GM11168 (cell line): ENCODE measurements around the gene CCDC85C.

ENCODE experiments used
- in situ Hi-C: fragments of 300-500 bp; cut with MboI; formaldehyde crosslinking; loops from one replicate; pipeline ENCODE4 v1.12.0; 2022; ENCODE audit warnings: low sequenced_read_pairs; ENCODE audit not compliant: unreplicated experiment

CCDC85C gene

DNA sequence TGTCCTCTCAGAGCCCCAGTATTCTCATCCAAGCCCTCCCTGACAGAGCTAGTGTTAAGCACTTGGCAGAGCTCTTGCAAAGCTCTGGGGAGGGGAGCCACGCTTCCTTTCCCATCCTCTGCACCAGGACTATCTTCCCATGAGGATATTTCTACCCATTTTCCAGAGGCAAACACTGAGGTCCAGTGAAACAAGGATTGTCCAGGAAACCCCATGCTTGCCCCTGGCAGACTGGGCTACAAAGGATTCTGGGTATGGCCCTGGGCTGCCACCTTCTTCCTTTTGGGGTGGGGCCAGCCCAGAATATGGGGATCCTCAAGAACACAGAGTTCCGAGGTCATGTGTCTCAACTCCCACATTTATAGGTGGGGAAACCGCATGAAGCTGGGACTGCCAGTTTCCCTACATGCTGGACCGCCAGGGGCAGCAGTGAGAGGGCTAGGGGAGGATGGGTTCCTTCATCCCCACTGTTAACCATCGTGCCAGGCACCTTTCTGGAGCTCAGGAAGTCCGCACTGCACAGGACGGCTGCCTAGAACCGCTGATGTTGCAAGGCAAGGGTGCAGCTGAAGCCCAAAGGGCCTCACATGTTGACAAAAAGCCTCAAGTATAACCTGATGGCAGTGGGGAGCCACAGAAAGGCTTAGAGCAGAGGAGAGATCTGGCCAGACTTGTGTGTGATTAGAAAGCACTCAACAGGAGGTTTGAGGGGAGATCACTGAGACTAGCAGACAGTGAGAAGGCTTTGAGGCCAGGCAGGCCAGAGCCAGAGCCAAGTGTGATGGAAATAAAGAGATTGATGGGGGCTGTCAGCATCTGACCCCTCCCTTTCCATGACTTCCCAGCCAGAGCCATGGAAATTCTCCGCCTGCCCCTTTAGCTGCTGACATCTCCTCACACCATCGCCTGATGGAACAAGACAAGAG is 5.5 kb upstream of the CCDC85C start:
- in situ Hi-C loops, result no loop called here

DNA sequence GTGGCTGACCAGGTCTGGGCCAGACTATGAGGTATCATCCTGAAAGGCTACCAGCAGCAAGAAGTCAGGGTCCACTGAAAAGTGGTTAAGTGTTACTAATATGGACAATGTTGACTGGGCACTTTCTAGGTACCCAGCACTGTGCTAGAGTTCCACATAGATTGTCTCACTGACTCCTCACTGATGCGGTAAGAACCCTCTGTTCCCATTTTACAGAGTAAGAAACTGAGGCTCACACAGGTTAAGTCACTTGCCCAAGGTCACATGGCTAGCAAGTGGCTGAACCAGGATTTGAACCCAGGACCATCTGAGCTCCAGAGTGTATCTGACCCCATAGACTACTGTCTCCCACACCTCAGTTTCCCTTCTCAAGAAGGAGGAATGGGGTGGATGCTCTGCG is 4.6 kb upstream of the CCDC85C start:
- in situ Hi-C loops, result no loop called here

DNA sequence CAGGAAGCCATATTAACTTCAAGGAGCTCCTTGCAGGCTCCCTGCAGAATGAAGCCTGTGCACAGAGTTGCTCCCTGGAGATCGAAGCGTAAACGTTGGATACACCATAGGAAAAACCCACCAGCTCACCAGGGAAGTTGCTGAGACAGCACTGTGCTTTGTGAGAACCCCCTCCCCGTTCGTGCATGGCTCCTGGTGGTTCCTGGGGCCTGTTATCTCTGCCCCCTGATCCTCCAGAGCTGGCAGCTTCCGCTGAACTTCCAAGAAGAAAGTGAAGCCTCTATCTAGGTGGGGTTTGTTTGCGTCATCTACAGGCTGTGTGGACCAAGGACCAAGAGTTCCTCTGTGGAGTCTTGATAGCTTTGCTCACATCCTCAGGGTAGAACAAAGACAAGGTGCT is 2.4 kb upstream of the CCDC85C start:
- in situ Hi-C loops, result no loop called here

DNA sequence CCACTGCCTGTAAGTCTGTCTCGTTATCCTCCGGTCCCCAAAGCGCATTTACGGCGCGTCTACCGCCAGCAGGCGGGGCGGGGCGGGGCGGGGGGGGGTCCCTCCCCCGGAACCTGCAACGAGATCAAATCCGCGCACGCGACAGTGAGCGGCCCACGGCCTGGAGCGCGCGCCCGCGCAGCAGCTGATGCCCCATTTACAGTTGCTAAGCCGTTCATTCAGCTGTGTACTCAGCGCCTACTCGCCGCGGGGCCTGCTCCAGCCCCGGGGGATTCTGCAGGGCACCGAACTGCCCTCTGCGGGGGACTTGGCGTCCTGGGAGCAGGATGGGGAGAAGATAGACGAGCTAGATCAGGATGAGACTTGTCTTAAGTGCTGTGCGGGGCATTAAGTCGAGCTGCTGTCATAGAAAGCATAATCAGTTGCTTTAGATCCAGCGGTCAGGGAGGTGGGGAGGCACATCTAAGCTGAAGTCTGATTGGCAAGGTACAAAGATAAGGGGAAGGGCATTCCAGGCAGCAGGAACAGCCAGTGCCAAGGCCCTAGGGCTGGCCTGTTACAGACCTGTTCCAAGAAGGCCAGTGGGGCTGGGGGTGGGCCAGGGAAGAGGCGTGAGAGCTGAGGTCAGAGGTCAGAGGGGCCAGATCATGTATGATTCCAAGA is 1.4 kb upstream of the CCDC85C start:
- in situ Hi-C loops, result no loop called here

DNA sequence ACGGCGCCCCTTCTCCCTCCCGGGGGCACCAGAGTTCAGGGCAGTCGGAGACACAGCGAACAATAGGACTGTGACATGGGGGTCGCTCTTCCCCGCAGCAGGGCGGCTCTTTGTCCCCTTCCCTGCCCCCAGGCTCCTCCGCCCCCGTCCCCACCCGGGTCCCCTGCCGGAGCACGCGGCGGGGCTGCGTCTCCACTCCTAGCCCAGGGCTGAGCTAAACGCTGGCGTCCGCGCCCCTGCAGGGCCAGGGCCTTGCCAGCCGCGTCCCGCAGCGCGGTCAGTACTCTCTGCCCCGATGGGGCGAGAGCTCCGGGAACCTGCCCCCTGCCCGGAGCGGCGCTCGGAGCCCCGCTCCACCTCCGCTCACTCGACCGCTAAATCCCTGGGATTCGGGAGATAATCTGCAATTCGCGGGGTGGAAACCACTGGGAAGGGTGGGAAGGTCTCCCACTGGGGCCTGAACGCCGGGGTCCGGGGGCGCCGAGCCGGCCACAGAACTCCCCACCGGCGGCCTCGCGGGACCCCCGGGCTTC is 825 bp upstream of the CCDC85C start:
- in situ Hi-C loops, result no loop called here

DNA sequence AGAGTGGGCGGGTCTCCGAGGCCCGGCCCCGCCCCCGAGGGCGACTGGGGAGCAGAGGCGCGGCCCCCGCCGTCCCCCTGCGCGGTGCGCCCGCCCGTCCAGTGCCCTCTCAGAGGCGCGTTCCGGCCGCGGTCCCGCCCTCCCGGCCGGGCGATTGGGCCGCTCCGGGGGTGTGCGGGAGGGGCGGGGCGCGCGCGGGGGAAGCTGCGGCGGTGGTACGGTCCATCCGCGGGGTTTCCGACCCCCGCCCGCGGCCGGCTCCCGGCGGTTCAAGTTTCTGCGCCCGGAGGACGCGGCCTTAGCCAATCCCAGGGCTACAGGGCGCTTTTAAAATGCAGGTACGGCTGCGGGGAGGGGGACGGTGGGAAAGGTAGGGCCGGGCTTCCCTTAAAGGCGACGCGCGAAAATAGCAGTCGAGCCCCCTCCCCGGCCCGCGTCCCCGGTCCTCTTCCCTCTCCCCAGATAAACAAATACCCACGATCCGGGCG is 315 bp upstream of the CCDC85C start:
- in situ Hi-C loops, result no loop called here

DNA sequence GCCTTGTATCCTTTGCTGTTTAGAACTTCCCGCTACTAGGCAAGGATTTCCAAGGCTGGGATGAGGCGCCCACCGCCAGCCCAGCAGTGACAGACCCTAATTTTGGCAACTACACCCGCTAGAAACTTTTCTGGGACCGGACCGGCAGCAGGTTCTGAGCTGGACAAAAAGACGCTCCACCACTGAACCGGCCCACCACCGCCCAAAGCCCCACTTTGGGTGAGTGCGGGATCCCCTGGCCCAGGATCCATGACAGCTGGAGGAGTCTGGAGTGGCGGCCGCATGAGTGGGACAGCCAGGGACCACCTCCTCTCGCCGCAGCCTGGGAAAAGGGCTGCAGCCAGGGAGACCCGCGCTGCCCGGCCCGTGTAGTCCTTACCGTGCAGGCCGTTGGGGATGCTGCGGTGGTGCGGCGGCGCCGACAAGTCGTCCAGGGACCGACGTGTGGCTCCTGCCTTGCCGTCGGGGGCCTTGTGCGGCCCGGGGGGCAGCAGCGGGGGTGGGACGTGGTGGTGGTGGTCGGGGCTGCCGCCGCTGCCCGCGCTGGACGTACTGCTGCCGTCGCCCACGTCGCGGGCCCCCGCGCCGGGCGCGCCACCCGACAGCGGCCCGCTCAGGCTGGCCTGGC is 1.1 kb downstream of the CCDC85C start:
- in situ Hi-C loops, result no loop called here

DNA sequence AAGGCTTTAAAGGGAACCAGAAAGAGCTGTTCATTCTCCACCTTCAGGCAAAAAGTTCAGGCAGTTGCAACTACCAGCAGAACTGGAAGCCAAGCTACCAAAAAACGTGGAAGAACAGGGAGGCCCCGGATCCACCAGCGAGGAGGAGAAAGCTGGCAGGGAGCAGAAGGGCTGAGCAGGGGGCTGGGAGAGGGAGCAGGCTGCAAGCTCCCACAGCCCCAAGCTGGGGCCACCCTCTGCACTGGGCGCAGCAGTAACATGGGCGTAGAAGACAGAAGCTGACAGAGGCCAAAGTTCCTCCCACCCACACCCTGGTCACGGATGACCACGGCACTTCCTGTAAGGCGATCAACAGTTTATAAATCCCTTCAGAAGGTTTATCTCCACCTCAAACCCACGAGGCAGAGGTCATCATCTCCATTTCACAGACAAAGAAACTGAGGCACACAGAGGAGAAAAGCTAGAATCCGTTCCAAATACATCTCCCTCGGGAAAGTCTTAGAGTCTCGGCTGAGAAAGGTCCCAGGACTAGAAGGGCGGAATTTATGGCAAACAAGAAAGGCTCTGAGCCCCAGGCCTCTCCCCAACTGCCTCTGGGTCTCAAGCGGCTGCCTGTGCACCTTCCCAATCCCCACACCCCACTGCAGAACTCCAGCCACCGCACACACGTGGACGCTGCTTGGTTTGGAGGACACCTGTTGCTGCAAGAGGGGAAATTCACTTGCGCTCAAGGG is 1.8 kb downstream of the CCDC85C start:
- in situ Hi-C loops, result no loop called here

DNA sequence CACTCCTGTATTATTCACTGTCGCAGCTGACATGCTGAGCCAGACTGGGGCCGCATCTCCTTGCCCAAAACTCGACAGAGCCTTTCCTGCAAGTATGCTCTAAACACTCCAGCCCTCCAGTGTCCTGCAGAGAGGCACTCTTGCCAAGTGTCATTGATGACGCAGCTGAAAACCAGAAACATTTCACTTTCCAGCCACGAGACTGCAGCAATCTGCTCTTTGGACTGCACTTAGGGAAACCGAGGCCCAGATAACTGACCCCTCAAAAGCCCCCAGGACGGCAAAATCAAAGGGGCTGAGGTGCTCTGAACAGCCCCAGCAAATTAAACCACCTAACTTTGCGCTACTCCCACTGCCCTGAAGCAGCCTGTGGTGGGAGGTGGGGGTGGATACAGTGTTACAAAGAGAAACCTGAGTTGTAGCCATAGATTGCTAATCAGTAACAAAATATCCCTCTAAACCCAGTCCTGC is 2.6 kb downstream of the CCDC85C start:
- in situ Hi-C loops, result no loop called here

DNA sequence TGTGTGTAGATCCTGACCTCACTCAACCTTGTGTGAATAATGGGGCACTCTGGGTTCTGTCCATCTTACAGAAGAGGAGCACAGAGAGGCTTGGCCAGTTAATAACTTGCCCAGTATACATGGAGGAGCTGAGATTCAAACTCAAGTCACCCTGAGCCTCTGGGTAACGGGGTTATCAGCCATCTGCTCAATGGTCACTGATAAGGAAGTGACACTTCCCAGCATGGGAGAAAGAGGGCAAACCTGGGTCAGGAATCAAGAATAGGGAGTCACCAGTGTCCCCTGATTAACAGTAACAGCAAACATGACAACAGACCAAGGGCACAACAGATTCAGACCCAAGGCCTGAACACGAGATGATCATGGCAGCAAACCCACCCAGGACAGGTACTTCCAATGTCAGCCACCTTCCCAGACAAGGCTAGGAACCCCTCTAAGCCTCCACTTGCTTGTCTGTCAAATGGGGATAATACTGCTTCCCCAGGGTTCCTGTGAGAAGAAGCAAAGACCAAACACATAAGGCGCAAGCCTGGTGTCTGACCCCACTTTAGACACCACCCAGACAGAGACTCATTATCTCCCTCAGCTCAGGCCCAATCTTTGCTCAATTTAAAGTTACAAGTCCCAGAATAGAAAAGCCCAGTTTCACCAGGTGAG is 3.6 kb downstream of the CCDC85C start:
- in situ Hi-C loops, result no loop called here

DNA sequence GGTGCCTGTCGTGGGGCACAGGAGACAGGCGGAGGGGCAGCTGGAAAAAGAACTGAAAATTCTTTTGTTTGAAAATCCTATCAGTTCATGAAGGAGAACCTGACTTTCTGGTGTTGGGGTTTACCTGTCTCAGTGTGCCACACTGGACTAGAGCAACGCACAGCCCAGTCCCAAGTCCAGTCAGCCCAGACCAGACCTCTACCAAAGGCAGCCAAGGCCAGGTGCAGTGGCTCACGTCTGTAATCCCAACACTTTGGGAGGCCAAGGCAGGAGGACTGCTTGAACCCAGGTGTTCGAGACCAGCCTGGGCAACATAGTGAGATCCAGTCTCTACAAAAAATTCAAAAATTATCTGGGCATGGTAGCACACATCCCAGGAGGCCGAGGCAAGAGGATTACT is 4.6 kb downstream of the CCDC85C start:
- in situ Hi-C loops, result no loop called here

DNA sequence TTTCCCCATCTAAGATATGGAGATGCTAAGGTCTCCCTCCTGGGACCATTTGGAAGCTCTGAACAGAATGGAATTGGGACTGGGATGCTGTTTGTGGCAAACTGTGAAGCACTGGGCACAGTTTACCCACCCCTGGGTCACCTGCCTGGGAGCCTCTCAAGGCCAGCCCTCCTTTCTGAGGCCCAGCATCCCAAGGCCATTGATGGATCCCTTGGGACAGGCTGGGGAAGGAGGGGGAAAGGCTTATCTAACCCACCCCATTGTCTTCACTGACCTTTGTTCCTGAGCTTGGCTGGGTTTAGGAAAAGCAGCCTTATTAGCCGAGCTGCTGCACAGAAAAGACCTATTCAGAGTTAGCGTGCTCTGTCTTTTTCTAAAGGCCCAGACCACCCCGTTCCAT is 5.2 kb downstream of the CCDC85C start:
- in situ Hi-C loops, result no loop called here

DNA sequence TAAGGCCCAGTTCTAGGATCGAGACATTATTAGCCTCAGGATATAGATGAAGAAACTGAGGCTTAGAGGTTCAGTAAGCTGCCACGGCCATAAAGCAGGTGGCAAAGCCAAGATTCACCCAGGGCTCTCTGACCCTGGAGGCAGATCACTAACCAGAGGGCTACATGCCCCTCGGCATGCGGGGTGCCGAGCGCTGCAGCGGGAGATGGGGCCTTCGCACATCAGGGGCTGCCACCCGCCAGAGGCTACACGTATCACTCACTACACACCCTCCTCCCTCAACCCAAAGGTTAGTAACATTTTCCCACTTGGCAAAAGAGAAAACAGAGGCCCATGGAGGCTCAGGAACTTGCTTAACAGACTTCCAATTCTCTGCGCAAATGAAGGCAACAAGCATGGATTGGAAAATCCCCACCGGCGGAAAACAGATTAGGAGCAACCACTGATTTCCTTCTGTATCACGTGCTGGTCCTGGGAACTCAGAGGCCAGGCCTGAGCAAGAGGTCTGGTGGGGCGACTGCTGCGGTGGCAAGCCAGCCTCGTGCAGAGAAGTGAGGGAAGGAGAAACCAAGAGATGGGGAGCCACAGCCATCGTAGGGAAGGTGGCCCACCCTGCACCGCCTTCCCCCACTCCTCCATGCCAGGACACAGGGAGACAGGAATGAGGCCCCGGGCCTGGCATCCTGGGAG is 6.0 kb downstream of the CCDC85C start:
- in situ Hi-C loops, result no loop called here

DNA sequence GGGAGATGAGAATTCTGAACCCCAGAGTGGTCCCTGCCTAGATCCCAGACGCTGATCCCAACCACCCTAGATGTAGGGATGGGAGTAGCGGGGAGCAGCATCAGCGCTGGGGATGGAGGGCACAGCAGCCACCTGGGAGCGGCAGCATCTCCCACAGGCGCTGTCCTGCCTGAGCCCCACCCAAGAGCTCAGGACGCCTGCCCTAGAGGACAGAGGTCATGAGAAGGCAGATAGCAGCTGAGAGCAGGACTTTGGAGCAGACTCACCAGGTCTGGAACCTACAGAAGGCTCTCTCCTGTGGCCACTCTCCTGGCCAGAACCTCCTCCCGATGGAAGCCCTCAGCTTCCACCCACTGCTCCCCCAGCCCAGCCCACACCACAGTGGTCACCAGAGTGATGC is 7.2 kb downstream of the CCDC85C start:
- in situ Hi-C loops, result no loop called here

DNA sequence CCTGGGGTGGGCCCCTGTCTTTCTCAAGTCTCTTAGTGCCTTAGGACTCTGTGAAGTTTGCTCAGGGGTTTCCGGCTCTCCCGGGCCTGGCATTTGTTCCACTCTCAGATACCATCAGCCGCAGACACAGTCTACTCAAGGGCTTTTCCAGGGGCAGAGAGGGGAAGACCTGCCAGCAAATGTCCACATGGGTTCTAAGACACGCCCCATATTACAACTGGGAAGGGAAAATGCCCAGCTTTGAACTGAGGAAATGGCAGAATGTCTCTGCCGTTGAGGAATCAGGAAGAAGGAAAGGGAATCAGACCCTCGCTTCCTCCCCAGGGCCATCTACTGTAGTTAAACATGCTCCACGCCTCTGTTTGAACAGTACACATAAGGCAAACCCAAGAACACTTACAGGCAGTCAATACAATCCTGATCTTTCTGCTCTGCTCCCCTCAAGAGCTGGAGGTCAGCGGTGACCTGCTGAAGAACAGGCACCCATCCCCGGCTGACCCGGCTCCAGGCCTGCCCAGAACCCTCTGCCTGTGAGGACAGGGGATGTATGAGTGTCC is 7.9 kb downstream of the CCDC85C start:
- in situ Hi-C loops, result no loop called here

DNA sequence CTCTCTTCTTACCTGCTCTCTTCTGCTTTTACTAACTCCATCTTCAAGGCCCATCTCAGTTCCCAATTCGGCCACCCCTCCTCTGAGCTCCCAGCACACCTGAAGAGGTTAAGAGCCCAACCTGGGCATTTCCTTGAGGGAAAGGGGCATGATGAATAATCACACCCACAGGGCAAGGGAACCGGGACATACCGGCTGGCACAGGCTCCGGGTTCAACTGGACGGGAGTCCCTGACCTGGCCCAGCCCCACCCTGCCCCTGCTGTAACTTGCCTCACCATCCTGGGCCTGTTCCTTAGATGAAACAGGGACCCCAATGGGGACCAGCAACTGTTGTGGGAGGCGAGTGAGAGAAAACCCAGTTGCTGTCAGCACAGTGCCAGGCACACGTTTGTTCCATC is 8.5 kb downstream of the CCDC85C start:
- in situ Hi-C loops, result no loop called here

DNA sequence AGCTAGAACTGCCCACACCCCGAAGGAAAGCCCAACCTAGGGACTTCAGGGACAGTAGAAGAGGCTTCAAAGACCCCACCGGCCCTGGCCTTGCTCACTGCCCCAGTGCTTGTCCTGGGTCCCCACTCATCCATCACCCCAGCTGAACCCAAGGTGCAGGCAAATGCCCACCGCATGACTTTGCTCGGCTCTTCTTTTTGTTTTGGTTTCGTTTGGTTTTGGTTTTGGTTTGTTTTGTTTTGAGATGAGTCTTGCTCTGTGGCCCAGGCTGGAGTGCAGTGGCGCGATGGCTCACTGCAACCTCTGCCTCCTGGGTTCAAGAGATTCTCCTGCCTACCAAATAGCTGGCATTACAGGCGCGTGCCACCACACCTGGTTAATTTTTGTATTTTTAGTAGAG is 9.0 kb downstream of the CCDC85C start:
- in situ Hi-C loops, result no loop called here

DNA sequence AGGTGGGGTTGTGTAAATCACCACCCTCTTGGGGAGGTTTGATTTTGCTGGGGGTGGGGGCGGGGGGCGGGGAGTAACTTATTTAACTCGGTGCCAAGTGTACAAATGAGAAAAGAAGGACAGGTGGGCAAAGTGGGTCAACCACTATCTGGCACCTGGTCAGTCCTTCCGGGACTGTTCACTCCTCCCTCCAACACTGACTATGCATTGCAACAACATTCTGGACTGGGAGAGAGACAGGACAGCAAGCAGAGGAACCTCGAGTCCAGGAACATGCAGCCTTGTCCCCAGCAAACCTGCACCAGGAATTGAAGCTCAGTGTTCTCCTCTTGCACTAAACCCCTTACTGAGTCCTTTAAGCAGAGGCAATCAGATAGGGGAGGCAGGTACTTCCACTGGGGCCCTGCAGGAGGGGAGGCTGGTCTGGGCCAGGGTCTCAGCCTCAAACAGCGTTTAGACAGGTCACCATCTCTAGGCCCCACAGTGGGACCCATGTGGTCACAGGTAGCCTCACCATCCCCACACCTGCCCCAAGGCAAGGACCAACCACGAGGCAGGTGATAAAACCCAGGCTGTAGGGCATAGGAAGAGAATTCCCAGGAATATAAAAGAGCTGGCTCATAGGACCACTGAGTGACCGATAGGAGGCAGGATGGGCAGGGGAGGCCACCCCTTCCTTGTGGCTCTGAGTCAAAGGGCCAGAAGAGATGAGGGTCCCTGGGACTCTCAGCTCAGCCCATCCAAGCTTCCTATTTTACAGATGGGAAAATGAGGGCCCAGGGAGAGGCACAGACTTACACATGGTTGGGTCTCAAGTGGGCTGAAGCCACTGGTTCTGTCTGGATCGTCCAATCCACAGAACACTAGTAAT is 9.8 kb downstream of the CCDC85C start:
- in situ Hi-C loops, result no loop called here
